ENCODE results near the gene ADARB1. TPM values are rescaled to one million over a fixed set of nuclear protein-coding genes. Genes with fewer than 3 reads are reported as not detected.

ADARB1 gene
- total RNA-seq, 1 experiment from 2014 or later: 8.4 TPM

DNA sequence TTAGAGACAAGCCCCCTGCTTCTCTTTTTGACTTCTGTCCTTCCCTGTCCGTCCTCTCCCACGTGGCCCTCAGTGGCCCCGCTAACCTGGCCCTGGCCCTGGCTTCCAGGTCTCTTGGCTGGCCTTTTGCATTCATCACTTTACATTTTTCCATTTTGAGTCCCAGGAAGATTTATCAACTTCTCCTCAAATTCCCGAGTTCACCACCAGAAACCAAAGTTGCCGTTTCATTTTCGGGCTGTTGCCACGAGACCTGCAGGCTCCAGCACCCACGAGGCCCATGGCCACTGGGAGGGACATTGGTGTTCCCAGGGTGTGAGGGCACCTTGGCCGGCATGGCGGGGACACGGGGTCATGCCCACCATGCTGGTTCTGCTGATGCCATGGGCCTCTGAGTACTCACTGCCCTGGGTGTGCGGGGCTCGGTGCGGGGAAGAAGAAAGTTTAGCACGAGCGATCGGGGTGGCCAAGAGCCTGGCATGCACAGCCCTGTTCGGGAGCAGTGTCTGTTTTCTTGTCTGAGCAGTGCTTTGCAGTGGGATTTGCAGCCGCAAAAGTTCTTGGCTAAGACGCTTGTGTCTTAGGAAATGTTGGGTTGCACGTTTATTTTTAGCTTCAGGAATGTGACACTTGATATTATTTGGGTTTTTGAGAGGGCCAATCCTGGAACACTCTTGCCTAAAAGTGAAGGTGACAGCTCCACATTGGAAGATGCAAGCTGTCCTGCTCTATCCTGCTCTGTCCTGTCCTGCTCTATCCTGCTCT is 40.4 kb upstream of the ADARB1 start:
- Histone ChIP-seq H3K4me1 (peaks cover 22% of the 10 kb centered on the region), H3K9me3 (replicated peaks) (no peaks in the 10 kb centered on the region), H3K4me3 (no peak overlapping the region), H3K36me3 (no peaks in the 10 kb centered on the region), H3K27me3 (no peaks in the 10 kb centered on the region), H3K27ac (no peak overlapping the region)
- DNase-seq: no peak

DNA sequence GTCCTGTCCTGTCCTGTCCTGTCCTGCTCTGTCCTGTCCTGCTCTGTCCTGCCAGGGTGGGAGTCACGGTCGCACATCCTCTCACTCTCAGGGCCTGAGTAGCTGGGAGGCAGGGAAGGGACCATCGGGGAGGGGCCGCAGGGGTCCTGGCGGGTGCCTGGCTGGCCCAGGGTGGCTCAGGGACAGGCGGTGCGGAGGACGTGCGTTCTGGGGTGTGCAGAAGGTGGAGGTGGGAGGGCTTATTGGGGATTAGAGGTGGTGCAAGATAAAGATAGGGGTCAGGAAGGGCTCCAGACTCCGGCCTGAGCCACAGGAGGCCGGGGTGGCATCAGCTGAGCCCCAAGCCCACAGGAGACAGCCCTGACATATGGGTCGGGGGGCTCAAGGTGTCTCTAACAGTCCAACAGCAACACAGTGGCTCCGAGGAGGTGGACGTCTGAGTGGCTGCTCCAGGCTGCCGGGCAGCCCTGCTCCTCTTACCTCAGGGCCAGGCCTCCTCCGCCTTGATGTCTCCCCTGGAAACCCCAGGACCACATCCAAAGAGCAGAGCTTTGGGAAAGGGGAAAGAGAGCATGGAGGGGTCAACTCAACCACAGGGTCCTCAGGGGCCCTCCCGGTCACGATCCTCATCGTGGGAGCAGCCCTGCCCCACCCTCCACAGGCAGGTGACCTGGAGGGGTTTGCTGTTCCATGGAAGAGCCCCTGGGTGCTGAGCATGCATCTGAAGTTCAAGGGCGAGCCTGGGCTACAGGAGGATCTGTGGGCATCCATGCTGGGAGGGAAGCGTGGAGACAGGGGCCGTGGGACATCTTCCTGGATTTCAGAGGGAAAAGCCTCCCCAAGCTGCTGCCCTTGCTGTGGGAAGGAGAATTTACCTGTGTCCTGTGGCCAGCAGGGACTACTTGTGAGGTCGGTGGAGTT is 39.6 kb upstream of the ADARB1 start:
- Histone ChIP-seq H3K27me3 (no peaks in the 10 kb centered on the region), H3K4me1 (peaks cover 19% of the 10 kb centered on the region), H3K27ac (no peak overlapping the region), H3K4me3 (no peak overlapping the region), H3K36me3 (no peaks in the 10 kb centered on the region), H3K9me3 (replicated peaks) (no peaks in the 10 kb centered on the region)
- no peak for DNase-seq

DNA sequence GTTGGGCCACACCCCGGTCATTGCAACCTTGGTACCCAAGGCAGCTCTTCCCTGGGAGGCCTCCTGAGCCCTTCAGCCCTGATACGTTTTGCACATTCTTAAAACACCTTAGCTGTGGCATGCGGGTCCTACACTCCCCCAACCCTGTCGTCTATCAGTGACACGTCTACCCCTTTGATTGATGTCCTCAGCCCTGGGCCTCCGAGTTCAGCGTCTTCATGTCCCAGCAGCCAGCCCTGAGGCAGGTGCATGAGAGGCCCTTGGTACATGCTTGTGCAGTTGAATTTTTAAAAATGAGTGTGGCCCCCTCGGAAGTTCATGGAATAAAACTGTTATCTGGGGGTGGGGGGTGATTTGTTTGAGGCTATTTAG is 38.9 kb upstream of the ADARB1 start:
- Histone ChIP-seq H3K27me3 (no peaks in the 10 kb centered on the region), H3K36me3 (no peaks in the 10 kb centered on the region), H3K4me3 (no peak overlapping the region), H3K4me1 (peaks cover 17% of the 10 kb centered on the region), H3K9me3 (replicated peaks) (no peaks in the 10 kb centered on the region), H3K27ac (no peak overlapping the region)
- DNase-seq: no peak

GRCh38 chr21:45036630-45037029 is 37.8 kb upstream of the ADARB1 start:
- Histone ChIP-seq H3K9me3 (replicated peaks) (no peaks in the 10 kb centered on the region), H3K27me3 (no peaks in the 10 kb centered on the region), H3K27ac (no peak overlapping the region), H3K4me1 (peaks cover 14% of the 10 kb centered on the region; the same call in 1 of the 2 replicates), H3K36me3 (no peaks in the 10 kb centered on the region), H3K4me3 (no peak overlapping the region)
- DNase-seq: no peak

DNA sequence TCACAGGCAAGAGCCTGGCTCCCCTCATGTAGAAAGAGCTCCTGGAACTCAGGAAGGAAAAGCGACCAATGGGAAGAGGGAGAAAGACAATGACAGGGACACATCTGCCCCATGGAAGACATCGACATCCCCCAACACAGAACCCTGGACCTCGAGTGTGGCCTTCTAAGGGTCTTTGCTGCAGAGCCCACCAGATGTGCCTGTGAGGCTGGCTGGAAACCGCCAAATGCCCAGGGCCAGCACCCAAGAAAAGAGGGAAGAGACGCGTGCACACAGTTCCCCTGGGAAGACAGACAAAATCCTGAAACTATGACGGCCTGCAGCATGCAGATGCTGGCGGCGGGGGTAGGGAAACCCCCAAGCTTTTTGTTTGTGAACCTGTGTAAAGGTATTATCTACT is 36.4 kb upstream of the ADARB1 start:
- Histone ChIP-seq H3K9me3 (replicated peaks) (no peaks in the 10 kb centered on the region), H3K27me3 (no peaks in the 10 kb centered on the region), H3K36me3 (no peaks in the 10 kb centered on the region), H3K4me3 (no peak overlapping the region), H3K27ac (no peak overlapping the region), H3K4me1 (peaks cover 14% of the 10 kb centered on the region; the same call in 1 of the 2 replicates)
- DNase-seq: no peak

- Histone ChIP-seq H3K27ac (no peak overlapping the region), H3K27me3 (no peaks in the 10 kb centered on the region), H3K36me3 (no peaks in the 10 kb centered on the region), H3K4me3 (no peak overlapping the region), H3K9me3 (replicated peaks) (no peaks in the 10 kb centered on the region), H3K4me1 (peaks cover under 1% of the 10 kb centered on the region; the same call in 1 of the 2 replicates)
- DNase-seq: no peak
Observed at GRCh38 chr21:45039317-45040156, 34.8 kb upstream of the ADARB1 start.

- Histone ChIP-seq H3K4me1 (no peaks in the 10 kb centered on the region), H3K27ac (no peak overlapping the region), H3K36me3 (no peaks in the 10 kb centered on the region), H3K4me3 (no peak overlapping the region), H3K27me3 (no peaks in the 10 kb centered on the region), H3K9me3 (replicated peaks) (no peaks in the 10 kb centered on the region)
- DNase-seq: no peak
Observed at GRCh38 chr21:45040157-45040711, 34.1 kb upstream of the ADARB1 start.

- no peak overlapping the region for H3K4me3 ChIP-seq
- no peak for DNase-seq
- H3K9me3 ChIP-seq (replicated peaks): no peaks in the 10 kb centered on the region
- no peaks in the 10 kb centered on the region for H3K36me3 ChIP-seq
- no peak overlapping the region for H3K27ac ChIP-seq
- H3K27me3 ChIP-seq: no peaks in the 10 kb centered on the region
- no peaks in the 10 kb centered on the region for H3K4me1 ChIP-seq
Observed at GRCh38 chr21:45040739-45041138, 33.6 kb upstream of the ADARB1 start.

DNA sequence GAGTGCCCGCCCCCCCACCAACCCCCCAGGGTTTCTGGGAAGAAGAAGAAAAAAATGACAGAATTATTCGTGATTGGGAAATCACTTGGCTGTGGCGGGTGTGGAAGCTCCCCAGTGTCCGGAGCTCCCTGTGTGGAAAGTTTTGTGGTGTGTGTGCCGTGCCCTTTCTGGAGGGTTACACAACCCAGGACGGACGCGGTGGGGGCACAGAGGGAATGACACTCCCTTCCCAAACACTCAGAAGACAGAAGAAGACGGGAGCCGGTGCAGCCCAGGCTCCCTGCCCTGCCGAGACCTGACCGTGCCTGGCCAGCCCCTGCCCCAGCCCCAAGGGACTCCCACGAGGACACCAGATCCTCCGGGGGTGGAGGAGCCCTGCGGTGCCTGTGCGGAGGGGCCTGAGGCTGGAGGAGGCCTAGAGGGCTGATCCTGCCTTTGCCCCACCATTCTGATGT is 33.0 kb upstream of the ADARB1 start:
- no peak overlapping the region for H3K27ac ChIP-seq
- H3K36me3 ChIP-seq: no peaks in the 10 kb centered on the region

DNA sequence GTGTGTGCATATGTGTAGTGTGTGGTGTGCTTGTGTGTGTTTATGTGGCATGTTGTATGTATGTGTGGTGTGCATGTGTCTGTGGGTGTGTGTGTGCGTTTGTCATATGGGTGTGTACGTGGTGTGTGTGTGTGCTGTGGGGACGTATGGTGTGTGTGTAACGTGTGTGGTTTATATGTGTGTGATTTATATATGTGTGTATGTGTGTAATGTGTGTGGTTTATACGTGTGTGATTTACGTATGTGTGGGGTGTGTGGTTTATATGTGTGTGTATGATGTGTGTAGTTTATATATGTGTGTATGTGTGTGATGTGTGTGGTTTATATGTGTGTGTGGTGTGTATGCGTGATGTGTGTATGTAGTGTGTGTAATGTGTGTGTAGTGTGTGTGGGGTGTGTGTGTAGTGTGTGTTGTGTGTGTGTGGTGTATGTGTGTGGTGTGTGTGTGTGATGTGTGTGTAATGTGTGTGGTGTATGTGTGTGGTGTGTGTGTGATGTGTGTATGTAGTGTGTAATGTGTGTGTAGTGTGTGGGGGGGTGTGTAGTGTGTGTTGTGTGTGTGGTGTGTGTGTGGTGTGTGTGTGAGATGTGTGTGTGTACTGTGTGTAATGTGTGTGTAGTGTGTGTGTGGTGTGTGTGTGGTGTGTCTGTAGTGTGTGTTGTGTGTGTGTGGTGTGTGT is 32.3 kb upstream of the ADARB1 start:
- Histone ChIP-seq H3K9me3 (replicated peaks) (no peaks in the 10 kb centered on the region), H3K4me1 (no peaks in the 10 kb centered on the region), H3K27ac (no peak overlapping the region), H3K27me3 (no peaks in the 10 kb centered on the region), H3K4me3 (no peak overlapping the region), H3K36me3 (no peaks in the 10 kb centered on the region)
- DNase-seq: no peak

More for the DNA sequence above, 33.0 kb upstream of the ADARB1 start:
- no peaks in the 10 kb centered on the region for H3K9me3 ChIP-seq (replicated peaks)
- peak in 1 of 2 experiments; percentile 30 for DNase-seq
- H3K27me3 ChIP-seq: no peaks in the 10 kb centered on the region
- no peaks in the 10 kb centered on the region for H3K4me1 ChIP-seq
- H3K4me3 ChIP-seq: no peak overlapping the region

DNA sequence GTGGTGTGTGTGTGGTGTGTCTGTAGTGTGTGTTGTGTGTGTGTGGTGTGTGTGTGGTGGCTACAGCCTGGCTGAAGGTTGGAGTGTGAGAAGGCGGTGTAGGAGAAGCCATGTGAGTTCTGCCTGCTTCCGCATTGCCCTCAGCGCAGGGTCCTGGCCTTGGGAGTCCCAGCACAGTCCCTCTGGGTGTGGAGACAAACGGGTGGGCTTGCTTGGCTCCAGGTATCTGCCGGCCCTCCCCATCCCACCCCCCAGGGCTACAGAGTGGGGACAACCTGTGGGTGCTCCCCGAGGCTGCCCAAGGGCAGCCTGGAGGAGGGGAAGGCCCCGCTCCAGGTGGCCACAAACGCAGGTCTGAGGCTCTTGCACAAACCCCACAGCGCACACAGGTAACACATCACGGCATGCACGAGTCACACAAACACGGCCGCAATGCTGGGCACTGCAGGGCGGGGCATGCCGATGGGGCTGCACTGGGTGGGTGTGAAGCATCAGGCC is 31.7 kb upstream of the ADARB1 start:
- no peaks in the 10 kb centered on the region for H3K4me1 ChIP-seq
- H3K27ac ChIP-seq: no peak overlapping the region
- no peak overlapping the region for H3K4me3 ChIP-seq
- H3K36me3 ChIP-seq: no peaks in the 10 kb centered on the region
- no peak for DNase-seq
- H3K9me3 ChIP-seq (replicated peaks): no peaks in the 10 kb centered on the region
- H3K27me3 ChIP-seq: no peaks in the 10 kb centered on the region

DNA sequence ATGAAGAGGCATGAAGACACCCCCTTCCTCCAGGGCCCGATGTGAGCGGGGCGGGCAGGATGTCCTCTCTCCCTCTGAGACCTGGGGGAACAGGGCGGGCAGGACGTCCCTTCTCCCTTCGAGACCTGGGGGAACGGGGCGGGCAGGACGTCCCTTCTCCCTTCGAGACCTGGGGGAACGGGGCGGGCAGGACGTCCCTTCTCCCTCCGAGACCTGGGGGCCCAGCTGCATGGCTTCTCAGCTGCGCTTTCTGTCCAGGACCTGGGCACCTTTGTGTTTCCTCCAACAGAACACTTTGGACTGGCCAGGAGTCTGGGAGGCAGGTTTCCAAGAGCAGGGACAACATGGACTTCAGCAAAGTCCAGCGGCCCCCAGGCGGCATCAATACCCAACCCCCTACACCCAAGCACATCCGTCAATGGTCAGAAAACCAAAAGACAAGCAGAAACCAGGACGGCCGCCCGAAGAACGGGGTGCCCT is 30.8 kb upstream of the ADARB1 start:
- H3K4me1 ChIP-seq: no peaks in the 10 kb centered on the region
- no peaks in the 10 kb centered on the region for H3K9me3 ChIP-seq (replicated peaks)
- no peak overlapping the region for H3K27ac ChIP-seq
- no peak overlapping the region for H3K4me3 ChIP-seq
- H3K36me3 ChIP-seq: no peaks in the 10 kb centered on the region
- no peaks in the 10 kb centered on the region for H3K27me3 ChIP-seq
- no peak for DNase-seq

DNA sequence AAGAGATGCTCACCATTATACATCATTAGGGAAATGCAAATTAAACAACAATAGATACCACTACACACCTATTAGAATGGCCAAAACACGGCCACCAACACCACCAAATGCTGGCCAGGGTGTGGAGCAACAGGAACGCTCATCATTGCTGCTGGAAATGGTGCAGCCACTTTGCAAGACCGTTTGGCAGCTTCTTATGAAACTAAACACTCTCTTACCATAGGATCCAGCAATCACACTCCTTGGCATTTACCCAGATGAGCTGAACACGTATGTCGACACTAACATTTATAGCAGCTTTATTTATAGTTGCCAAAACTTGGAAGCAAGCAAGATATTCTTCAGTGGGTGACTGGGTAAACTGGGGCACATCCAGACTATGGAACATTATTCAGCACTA is 28.9 kb upstream of the ADARB1 start:
- no peaks in the 10 kb centered on the region for H3K36me3 ChIP-seq
- no peaks in the 10 kb centered on the region for H3K27me3 ChIP-seq
- no peak overlapping the region for H3K27ac ChIP-seq
- peaks cover 5% of the 10 kb centered on the region; the same call in 1 of the 2 replicates for H3K4me1 ChIP-seq
- H3K4me3 ChIP-seq: no peak overlapping the region
- DNase-seq: no peak
- no peaks in the 10 kb centered on the region for H3K9me3 ChIP-seq (replicated peaks)
